Transverse colon (tissue), 4 donors: Measurements from ENCODE around the gene SLIT3. TPM values are rescaled to one million over a fixed set of nuclear protein-coding genes. Genes with fewer than 3 reads are reported as not detected.

Source experiments
- DNase-seq: peaks from one replicate; pipeline ENCODE4 v3.0.0-alpha.2; 2019
- H3K27ac ChIP-seq, 4 donors: fragments of 200-600 bp; sonication (generic); 2 replicates each; pipeline ENCODE4 v1.5.1; 2016 to 2018; ENCODE audit warnings: inconsistent platforms in 4 of 4
- H3K27me3 ChIP-seq: fragments of 200-600 bp; sonication (generic); 2 replicates; pipeline ENCODE4 v1.5.1; 2017; ENCODE audit warnings: inconsistent platforms
- H3K36me3 ChIP-seq, 4 donors: fragments of 200-600 bp; sonication (generic); 2 replicates each; pipeline ENCODE4 v1.5.1; 2017 to 2019; ENCODE audit warnings: inconsistent platforms in 4 of 4
- H3K4me1 ChIP-seq, 4 donors: fragments of 200-600 bp; sonication (generic); 2 replicates each; pipeline ENCODE4 v1.5.1; 2017 to 2020; ENCODE audit warnings: inconsistent platforms in 4 of 4
- H3K4me3 ChIP-seq, 4 donors: fragments of 200-600 bp; sonication (generic); 1 replicate in 1 of 4; 2 replicates in 3 of 4; pipeline versions ENCODE4 v1.5.1 to v1.6.1; 2017 to 2019; ENCODE audit warnings: inconsistent platforms in 4 of 4
- H3K9me3 ChIP-seq, 2 donors: fragments of 200-600 bp; sonication (generic); 2 replicates each; pipeline ENCODE4 v1.5.1; 2017 to 2019; ENCODE audit warnings: inconsistent platforms in 2 of 2
- EP300 ChIP-seq: sonication (generic); formaldehyde crosslinking; IDR thresholded peaks from one replicate; pipeline ENCODE4 v1.6.1; 2017; ENCODE audit warnings: antibody characterized with exemption, low read depth
- POLR2A ChIP-seq: fragments of 450-650 bp; IDR thresholded peaks from one replicate; pipeline ENCODE4 v1.6.1; 2016; ENCODE audit warnings: antibody characterized with exemption, mild to moderate bottlenecking, moderate library complexity
- POLR2AphosphoS5 ChIP-seq, 3 donors: sonication (generic); formaldehyde crosslinking; IDR thresholded peaks; one replicate each; pipeline ENCODE4 v1.6.1; 2016; ENCODE audit warnings: antibody characterized with exemption in 3 of 3
- WGBS, 2 donors: methylation state at CpG; one replicate each; pipeline ENCODE4 v1.1.5; 2018; ENCODE audit warnings: low coverage in 1 of 2; 5-methylcytosine and 5-hydroxymethylcytosine counted together
- in situ Hi-C, 4 donors: fragments of 200-750 bp; cut with MboI; loops; one replicate each; pipeline versions ENCODE4 v1.15.0 to v1.15.1; 2017; ENCODE audit warnings: low sequenced_read_pairs in 3 of 4, low pct_ligation_motif_present in 1 of 4, low pct_unique_long_range_greater_than_20kb in 1 of 4
- intact Hi-C: fragments of 100-400 bp; cut with DNase I; formaldehyde crosslinking; loops from one replicate; pipeline ENCODE4 v1.15.1; 2023; ENCODE audit warnings: low total_unique reads
- total RNA-seq, 4 donors: library from RNA; depleted of rRNA; stranded (reverse); fragments of >200 nt; gene quantifications; one replicate each; pipeline ENCODE4 v1.1.0, GENCODE V29; 2016
- TF ChIP-seq, protein P1 (sequence below), 5 experiments: fragments of 200-600 bp in 3 of 5; fragments of 450-650 bp in 2 of 5; sonication (generic) in 3 of 5; IDR thresholded peaks; 1 replicate in 2 of 5; 2 replicates in 3 of 5; pipeline ENCODE4 v1.5.1; 2016 to 2017; ENCODE audit warnings: antibody characterized with exemption in 5 of 5, inconsistent platforms in 3 of 5, mild to moderate bottlenecking in 2 of 5, moderate library complexity in 1 of 5

The SLIT3 gene
- total RNA-seq, 4 donors from 2014 or later: 6.7 to 60.5 (median 9.6) TPM

DNA sequence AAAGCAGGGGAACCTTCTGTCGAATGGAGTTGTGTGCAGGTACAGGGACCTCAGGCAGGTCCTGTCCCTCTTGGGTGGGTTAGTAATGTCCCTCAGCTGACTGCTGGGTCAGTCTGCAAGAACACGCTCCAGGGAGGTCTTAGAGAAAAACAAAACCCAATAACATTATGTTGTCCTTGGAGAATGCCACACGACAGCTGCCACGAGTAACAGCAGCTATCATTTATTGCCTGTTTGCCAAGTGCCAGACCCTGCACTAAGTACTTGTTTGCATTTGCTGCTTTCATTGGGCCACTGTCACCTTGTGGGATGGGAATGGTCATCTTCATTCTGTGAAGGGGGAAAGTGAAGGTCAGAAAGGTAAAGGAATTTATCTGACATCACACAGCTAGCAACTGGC is 310.3 kb downstream of the SLIT3 start:
- DNase-seq: no peak
- no peaks in the 10 kb centered on the region for H3K9me3 ChIP-seq
- 72% methylated on average over 4 of the region's 4 CpGs; no CpG with 5 or more reads in 1 of the 2 donors for WGBS, 2 donors
- H3K27ac ChIP-seq: no peak overlapping the region
- in situ Hi-C loops (loop anchor here in 2 of 4 donors (25.0 kb wide), 3 partner anchors 297 to 572 kb away; partner anchors contain the start of gene SLIT3 (in 1 of the 2)), intact Hi-C loops (no loop called here)
- no peak overlapping the region for H3K4me3 ChIP-seq
- peaks cover 11% of the 10 kb centered on the region for H3K27me3 ChIP-seq
- TF ChIP-seq EP300: no peak
- TF ChIP-seq POLR2AphosphoS5 (IDR thresholded peaks at IDR 0.05): no peak
- TF ChIP-seq, protein P1, sequence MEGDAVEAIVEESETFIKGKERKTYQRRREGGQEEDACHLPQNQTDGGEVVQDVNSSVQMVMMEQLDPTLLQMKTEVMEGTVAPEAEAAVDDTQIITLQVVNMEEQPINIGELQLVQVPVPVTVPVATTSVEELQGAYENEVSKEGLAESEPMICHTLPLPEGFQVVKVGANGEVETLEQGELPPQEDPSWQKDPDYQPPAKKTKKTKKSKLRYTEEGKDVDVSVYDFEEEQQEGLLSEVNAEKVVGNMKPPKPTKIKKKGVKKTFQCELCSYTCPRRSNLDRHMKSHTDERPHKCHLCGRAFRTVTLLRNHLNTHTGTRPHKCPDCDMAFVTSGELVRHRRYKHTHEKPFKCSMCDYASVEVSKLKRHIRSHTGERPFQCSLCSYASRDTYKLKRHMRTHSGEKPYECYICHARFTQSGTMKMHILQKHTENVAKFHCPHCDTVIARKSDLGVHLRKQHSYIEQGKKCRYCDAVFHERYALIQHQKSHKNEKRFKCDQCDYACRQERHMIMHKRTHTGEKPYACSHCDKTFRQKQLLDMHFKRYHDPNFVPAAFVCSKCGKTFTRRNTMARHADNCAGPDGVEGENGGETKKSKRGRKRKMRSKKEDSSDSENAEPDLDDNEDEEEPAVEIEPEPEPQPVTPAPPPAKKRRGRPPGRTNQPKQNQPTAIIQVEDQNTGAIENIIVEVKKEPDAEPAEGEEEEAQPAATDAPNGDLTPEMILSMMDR (IDR thresholded peaks at IDR 0.05): no peak
- TF ChIP-seq POLR2A: no peak
- no peaks in the 10 kb centered on the region for H3K36me3 ChIP-seq
- H3K4me1 ChIP-seq: peaks cover 0 to 4% (median 0%) of the 10 kb centered on the region in 4 donors

DNA sequence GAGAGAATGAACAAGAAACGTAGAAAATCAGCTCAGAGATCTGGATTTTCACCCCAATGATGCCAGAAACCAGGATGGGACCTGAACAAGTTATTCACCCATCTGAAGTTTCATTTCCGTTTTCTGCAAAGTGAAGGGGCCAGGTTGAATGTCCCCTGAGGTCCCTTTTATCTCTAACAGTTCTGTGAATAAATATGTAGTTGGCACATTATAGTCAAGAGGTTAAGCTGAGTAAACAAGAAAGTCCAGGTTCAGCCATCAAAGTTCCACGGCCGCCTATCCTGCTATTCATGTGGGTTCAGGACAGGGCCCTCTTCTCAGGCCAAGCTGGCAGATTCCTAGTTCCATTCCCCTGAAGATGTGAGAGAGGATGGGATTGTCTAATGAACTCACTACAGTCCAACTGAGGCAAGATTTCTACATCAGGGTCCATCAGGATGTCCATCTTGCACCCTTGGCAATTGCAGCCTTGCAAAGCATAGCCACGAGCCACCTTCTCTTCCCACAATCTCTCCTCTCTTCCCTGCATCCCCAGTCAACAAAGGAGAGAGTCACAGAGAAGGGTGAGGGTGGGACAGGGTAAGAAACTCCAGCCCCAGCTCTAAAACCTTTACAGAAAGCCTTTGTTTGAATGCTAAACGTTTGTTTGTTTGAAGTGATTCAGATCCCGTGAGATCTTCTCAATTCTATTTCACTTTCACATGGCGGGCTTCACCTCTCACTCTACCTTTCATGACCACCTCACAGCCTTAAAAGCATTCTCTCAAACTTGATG is 311.0 kb downstream of the SLIT3 start:
- in situ Hi-C loops: loop anchor here (10.0 to 25.0 kb wide), 6 partner anchors 297 to 575 kb away; partner anchors contain the start of gene SLIT3 (in 3 of the 4)

GRCh38 chr5:168988699-168989098 is 312.2 kb downstream of the SLIT3 start:
- in situ Hi-C loops: loop anchor here (10.0 to 25.0 kb wide), 6 partner anchors 299 to 576 kb away; partner anchors contain the start of gene SLIT3 (in 3 of the 4)
- no peak for TF ChIP-seq EP300
- TF ChIP-seq POLR2AphosphoS5 (IDR thresholded peaks at IDR 0.05): no peak
- TF ChIP-seq, protein P1 (IDR thresholded peaks at IDR 0.05): no peak
- TF ChIP-seq POLR2A: no peak
- Histone ChIP-seq H3K27me3 (peaks cover 11% of the 10 kb centered on the region), H3K4me3 (no peak overlapping the region), H3K9me3 (no peaks in the 10 kb centered on the region), H3K36me3 (no peaks in the 10 kb centered on the region), H3K27ac (no peak overlapping the region), H3K4me1 (peaks cover 0 to 4% (median 0%) of the 10 kb centered on the region in 4 donors)
- 40 to 72% methylated on average over 1 to 2 of the region's 2 CpGs for WGBS, 2 donors
- no peak for DNase-seq
- intact Hi-C loops: loop anchor here (10.0 kb wide), 1 partner anchor 556 kb away; no protein-coding TSS in a partner anchor

More for the DNA sequence above, 311.0 kb downstream of the SLIT3 start:
- Histone ChIP-seq H3K27ac (no peak overlapping the region), H3K36me3 (no peaks in the 10 kb centered on the region), H3K9me3 (no peaks in the 10 kb centered on the region), H3K4me1 (peaks cover 0 to 4% (median 0%) of the 10 kb centered on the region in 4 donors), H3K27me3 (peaks cover 11% of the 10 kb centered on the region), H3K4me3 (no peak overlapping the region)
- no peak for DNase-seq
- TF ChIP-seq, protein P1 (IDR thresholded peaks at IDR 0.05): no peak
- TF ChIP-seq POLR2AphosphoS5 (IDR thresholded peaks at IDR 0.05) (no peak), POLR2A (no peak), EP300 (no peak)
- WGBS, 2 donors: 50 to 52% methylated on average over 5 to 8 of the region's 8 CpGs
- intact Hi-C loops: loop anchor here (10.0 kb wide), 1 partner anchor 555 kb away; no protein-coding TSS in a partner anchor

DNA sequence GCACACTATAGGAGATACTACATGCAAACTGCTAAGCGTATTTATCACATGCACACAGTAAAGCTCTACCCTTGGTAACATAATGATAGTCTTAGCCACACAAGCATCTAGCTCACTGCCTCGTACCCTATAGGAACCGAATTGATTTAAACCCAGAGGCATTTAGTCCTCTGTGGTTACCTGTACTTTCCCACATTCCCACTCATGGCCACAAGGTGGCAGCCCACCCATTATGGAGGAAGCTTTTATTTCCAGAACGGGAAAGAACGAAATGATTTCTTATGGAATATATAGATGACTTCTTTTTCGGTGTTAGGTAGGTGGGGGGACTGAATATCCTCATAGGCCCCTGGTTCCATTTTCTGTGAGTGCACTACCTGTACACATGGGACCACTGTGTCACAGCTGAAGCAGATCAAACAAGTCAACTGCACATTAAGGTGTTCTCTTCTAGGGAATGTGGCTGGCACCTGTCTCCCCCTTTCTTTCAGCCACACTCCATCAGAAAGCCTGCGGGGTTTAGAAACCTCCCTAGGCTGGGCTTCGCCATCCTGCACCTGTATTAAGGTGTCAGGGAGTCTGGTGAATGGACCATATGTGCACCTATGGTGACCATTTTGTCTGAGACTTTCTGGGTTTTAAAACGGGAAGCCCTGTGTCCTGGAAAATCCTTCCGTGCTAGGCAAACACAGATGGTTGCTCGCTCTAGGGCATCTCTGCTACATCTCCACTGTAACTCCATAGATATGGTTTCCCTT is 313.2 kb downstream of the SLIT3 start:
- no peak overlapping the region for H3K4me3 ChIP-seq
- H3K9me3 ChIP-seq: no peaks in the 10 kb centered on the region
- no peak overlapping the region for H3K27ac ChIP-seq
- peaks cover 0 to 4% (median 0%) of the 10 kb centered on the region in 4 donors for H3K4me1 ChIP-seq
- H3K36me3 ChIP-seq: no peaks in the 10 kb centered on the region
- peaks cover 11% of the 10 kb centered on the region for H3K27me3 ChIP-seq
- 24 to 30% methylated on average over 5 to 11 of the region's 11 CpGs for WGBS, 2 donors
- intact Hi-C loops: loop anchor here (2.0 to 10.0 kb wide), 2 partner anchors 315 to 557 kb away; no protein-coding TSS in a partner anchor
- in situ Hi-C loops: loop anchor here (10.0 to 25.0 kb wide), 6 partner anchors 300 to 577 kb away; partner anchors contain the start of gene SLIT3 (in 3 of the 4)
- TF ChIP-seq POLR2A (no peak), POLR2AphosphoS5 (IDR thresholded peaks at IDR 0.05) (no peak), EP300 (no peak)
- TF ChIP-seq, protein P1 (IDR thresholded peaks at IDR 0.05): peak; percentile 82 to 91 (median 87)
- DNase-seq: peak; percentile 75
